Measurements from ENCODE around the gene GLRB.
"Not testable (repeated sequence)": the region's sequence is repeated elsewhere in the genome, so short reads cannot be mapped to it uniquely, and the experiment has no call there.

GLRB gene

GRCh38 chr4:157075811-157076577, at the start of gene GLRB:
Gene GLRB, plus strand, starts transcription at chr4:157076150. Its CDS starts 1,875 bp downstream, at chr4:157078025.
- DNase-seq (ENCODE audit: low read depth in 3 of 3, low spot score in 1 of 3) = no peak

GRCh38 chr4:157035471-157035870, 40.5 kb upstream of the GLRB start:
- DNase-seq (ENCODE audit: low read depth in 3 of 3, low spot score in 1 of 3) = no peak

- DNase-seq (ENCODE audit: low read depth in 3 of 3, low spot score in 1 of 3) = no peak
Observed at GRCh38 chr4:157040405-157040804, 35.5 kb upstream of the GLRB start.

GRCh38 chr4:157043131-157043530, 32.8 kb upstream of the GLRB start:
- no peak for DNase-seq (ENCODE audit: low read depth in 3 of 3, low spot score in 1 of 3)

- DNase-seq (ENCODE audit: low read depth in 3 of 3, low spot score in 1 of 3) = no peak
Observed at GRCh38 chr4:157045507-157046127, 30.3 kb upstream of the GLRB start.

GRCh38 chr4:157048248-157048647, 27.7 kb upstream of the GLRB start:
- no peak for DNase-seq (ENCODE audit: low read depth in 3 of 3, low spot score in 1 of 3)

- no peak for DNase-seq (ENCODE audit: low read depth in 3 of 3, low spot score in 1 of 3)
Observed at GRCh38 chr4:157050561-157050960, 25.4 kb upstream of the GLRB start.

- no peak for DNase-seq (ENCODE audit: low read depth in 3 of 3, low spot score in 1 of 3)
Observed at GRCh38 chr4:157052429-157053040, 23.4 kb upstream of the GLRB start.

- no peak for DNase-seq (ENCODE audit: low read depth in 3 of 3, low spot score in 1 of 3)
Observed at GRCh38 chr4:157057218-157057617, 18.7 kb upstream of the GLRB start.

- not testable (repeated sequence) for DNase-seq (ENCODE audit: low read depth in 3 of 3, low spot score in 1 of 3)
Observed at GRCh38 chr4:157058899-157059298, 17.1 kb upstream of the GLRB start.

- no peak for DNase-seq (ENCODE audit: low read depth in 3 of 3, low spot score in 1 of 3)
Observed at GRCh38 chr4:157072002-157072401, 3.9 kb upstream of the GLRB start.

GRCh38 chr4:157075401-157075800, 549 bp upstream of the GLRB start:
- no peak for DNase-seq (ENCODE audit: low read depth in 3 of 3, low spot score in 1 of 3)

- no peak for DNase-seq (ENCODE audit: low read depth in 3 of 3, low spot score in 1 of 3)
Observed at GRCh38 chr4:157076578-157076947, 613 bp downstream of the GLRB start.

- DNase-seq (ENCODE audit: low read depth in 3 of 3, low spot score in 1 of 3) = no peak
Observed at GRCh38 chr4:157079441-157079840, 3.5 kb downstream of the GLRB start.

- no peak for DNase-seq (ENCODE audit: low read depth in 3 of 3, low spot score in 1 of 3)
Observed at GRCh38 chr4:157080605-157081004, 4.7 kb downstream of the GLRB start.

- no peak for DNase-seq (ENCODE audit: low read depth in 3 of 3, low spot score in 1 of 3)
Observed at GRCh38 chr4:157095716-157096115, 19.8 kb downstream of the GLRB start.

GRCh38 chr4:157096439-157096838, 20.5 kb downstream of the GLRB start:
- no peak for DNase-seq (ENCODE audit: low read depth in 3 of 3, low spot score in 1 of 3)

GRCh38 chr4:157099506-157099905, 23.6 kb downstream of the GLRB start:
- no peak for DNase-seq (ENCODE audit: low read depth in 3 of 3, low spot score in 1 of 3)

GRCh38 chr4:157104541-157104940, 28.6 kb downstream of the GLRB start:
- no peak for DNase-seq (ENCODE audit: low read depth in 3 of 3, low spot score in 1 of 3)

GRCh38 chr4:157114671-157115070, 38.7 kb downstream of the GLRB start:
- no peak for DNase-seq (ENCODE audit: low read depth in 3 of 3, low spot score in 1 of 3)

- DNase-seq (ENCODE audit: low read depth in 3 of 3, low spot score in 1 of 3) = no peak
Observed at GRCh38 chr4:157115613-157116335, 39.8 kb downstream of the GLRB start.

- no peak for DNase-seq (ENCODE audit: low read depth in 3 of 3, low spot score in 1 of 3)
Observed at GRCh38 chr4:157121401-157121800, 45.5 kb downstream of the GLRB start.
